Activated CD4-positive, alpha-beta T cell treated with anti-CD3 and anti-CD28 coated beads, Interleukin-2, amount 50 U/mL, for 24 hours (primary cell): ENCODE results near the gene ZFPM1.
"Not testable (repeated sequence)": the region's sequence is repeated elsewhere in the genome, so short reads cannot be mapped to it uniquely, and the experiment has no call there.

Source experiments
- DNase-seq, 2 donors: peaks; one replicate each; pipeline ENCODE4 v3.0.0-alpha.2; 2020; ENCODE audit warnings: low read depth in 1 of 2, low spot score in 1 of 2

Gene ZFPM1

GRCh38 chr16:88511060-88511459, 58.0 kb downstream of the ZFPM1 start:
- DNase-seq = no peak

GRCh38 chr16:88511906-88512305, 58.8 kb downstream of the ZFPM1 start:
- no peak for DNase-seq

GRCh38 chr16:88512728-88513696, 59.9 kb downstream of the ZFPM1 start:
- no peak for DNase-seq

- no peak for DNase-seq
Measured at GRCh38 chr16:88514070-88514469, 61.0 kb downstream of the ZFPM1 start.

- DNase-seq = no peak
Measured at GRCh38 chr16:88514526-88515232, 61.6 kb downstream of the ZFPM1 start.

GRCh38 chr16:88515371-88515770, 62.3 kb downstream of the ZFPM1 start:
- DNase-seq = no peak

- no peak for DNase-seq
Measured at GRCh38 chr16:88515925-88516594, 63.0 kb downstream of the ZFPM1 start.

GRCh38 chr16:88516601-88517061, 63.6 kb downstream of the ZFPM1 start:
- DNase-seq = no peak

GRCh38 chr16:88517208-88517774, 64.2 kb downstream of the ZFPM1 start:
- not testable (repeated sequence) for DNase-seq

- not testable (repeated sequence) for DNase-seq
Measured at GRCh38 chr16:88518411-88519111, 65.5 kb downstream of the ZFPM1 start.

- DNase-seq = no peak
Measured at GRCh38 chr16:88519240-88519639, 66.2 kb downstream of the ZFPM1 start.

- DNase-seq = no peak
Measured at GRCh38 chr16:88519938-88520653, 67.0 kb downstream of the ZFPM1 start.

GRCh38 chr16:88521674-88522073, 68.6 kb downstream of the ZFPM1 start:
- no peak for DNase-seq

GRCh38 chr16:88522276-88522949, 69.3 kb downstream of the ZFPM1 start:
- no peak for DNase-seq

GRCh38 chr16:88523309-88524161, 70.5 kb downstream of the ZFPM1 start:
- DNase-seq = no peak

GRCh38 chr16:88524274-88524972, 71.3 kb downstream of the ZFPM1 start:
- DNase-seq = no peak

GRCh38 chr16:88524973-88525662, 72.0 kb downstream of the ZFPM1 start:
- no peak for DNase-seq
